GM21737 (cell line): ENCODE results near the gene FAM222A.

Experiments
- ATAC-seq: cut with Tn5 transposase; IDR thresholded peaks from one replicate; pipeline ENCODE4 v1.9.1; 2021; ENCODE audit warnings: mild to moderate bottlenecking, moderate library complexity; ENCODE audit not compliant: unreplicated experiment

The FAM222A gene

DNA sequence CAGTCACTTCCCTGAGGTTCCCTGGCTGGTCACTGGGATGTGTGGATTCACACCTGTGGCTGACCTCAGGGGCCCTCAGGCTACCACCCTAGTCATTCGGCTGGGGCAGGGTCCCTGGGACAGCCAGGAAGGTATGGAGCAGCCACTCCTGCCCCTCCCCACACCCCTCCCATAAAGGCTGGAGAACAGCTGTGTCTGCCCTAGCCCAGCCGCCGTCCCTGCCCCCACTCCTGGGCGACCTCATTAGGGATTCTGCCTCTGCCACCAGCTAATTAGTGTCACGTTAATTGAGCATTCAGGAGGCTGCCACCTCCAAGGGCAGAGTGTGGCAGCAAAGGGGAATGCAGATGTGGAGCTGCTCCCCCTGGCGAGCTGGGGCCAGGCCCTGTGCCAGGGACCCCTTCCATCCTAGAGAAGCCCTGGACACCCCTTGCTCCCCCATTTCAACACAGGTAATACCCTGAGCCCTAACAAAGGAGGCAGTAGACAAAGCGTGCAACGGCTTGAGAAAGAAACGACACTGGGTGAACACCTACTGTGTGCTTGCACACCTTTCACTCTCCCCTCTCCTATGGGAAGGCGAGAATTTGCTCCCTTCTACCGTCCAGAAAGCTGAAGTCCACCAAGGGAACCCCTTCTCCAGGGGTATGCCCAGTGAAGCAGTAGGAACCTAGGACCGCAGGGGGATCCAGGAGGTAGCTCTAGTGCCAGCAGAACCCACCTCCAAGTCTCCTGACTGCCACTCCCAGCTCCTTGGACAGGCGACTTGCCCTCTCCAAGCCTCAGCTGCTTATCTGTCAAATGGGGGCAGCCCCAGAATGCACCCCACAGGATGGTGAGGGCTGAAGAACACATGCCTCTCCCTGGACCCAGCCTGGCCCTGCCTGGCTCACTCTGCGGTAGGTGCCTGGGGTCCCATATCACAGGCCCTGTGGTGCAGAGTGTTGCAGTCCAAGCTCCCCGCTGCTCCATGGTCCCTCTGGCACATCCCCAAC, 45.1 kb downstream of the FAM222A start:
- no peak for ATAC-seq

- no peak for ATAC-seq
Observed at GRCh38 chr12:109759595-109759994, 46.0 kb downstream of the FAM222A start.

GRCh38 chr12:109760031-109760929, 46.7 kb downstream of the FAM222A start:
- no peak for ATAC-seq

- ATAC-seq, result no peak
Observed at GRCh38 chr12:109760930-109761921, 47.6 kb downstream of the FAM222A start.

- no peak for ATAC-seq
Observed at GRCh38 chr12:109762071-109762672, 48.5 kb downstream of the FAM222A start.

GRCh38 chr12:109762673-109763191, 49.1 kb downstream of the FAM222A start:
- ATAC-seq, result no peak

DNA sequence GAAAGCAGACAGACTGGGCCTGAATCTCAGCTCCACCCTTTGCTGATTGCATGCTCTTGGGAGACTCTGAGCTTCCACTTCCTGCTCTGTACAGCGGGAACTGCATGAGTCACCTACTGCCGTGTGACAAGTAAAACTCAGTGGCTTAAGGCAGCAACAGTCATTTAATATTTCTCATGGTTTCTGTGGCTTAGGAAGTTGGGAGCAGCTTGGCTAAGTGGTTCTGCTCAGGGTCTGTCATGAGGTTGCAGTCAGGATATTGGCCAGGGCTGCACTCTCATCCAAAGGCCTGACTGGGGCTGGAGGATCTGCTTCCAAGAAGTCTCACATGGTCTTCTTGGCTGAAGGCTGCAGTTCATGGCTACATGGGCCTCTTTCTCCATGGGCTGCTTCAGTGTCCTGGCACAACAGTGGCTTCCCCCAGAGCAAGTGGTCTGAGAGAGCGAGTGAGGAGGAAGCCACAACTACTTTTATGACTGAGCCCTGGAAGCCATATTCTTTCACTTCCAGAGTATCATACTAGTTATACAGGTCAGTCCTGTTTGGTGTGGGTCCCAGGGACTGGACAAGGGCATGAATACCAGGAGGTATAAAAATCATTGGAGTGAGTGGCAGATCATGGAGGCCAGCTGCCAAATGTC, 49.7 kb downstream of the FAM222A start:
- ATAC-seq, result no peak

GRCh38 chr12:109764123-109764522, 50.5 kb downstream of the FAM222A start:
- ATAC-seq, result no peak

DNA sequence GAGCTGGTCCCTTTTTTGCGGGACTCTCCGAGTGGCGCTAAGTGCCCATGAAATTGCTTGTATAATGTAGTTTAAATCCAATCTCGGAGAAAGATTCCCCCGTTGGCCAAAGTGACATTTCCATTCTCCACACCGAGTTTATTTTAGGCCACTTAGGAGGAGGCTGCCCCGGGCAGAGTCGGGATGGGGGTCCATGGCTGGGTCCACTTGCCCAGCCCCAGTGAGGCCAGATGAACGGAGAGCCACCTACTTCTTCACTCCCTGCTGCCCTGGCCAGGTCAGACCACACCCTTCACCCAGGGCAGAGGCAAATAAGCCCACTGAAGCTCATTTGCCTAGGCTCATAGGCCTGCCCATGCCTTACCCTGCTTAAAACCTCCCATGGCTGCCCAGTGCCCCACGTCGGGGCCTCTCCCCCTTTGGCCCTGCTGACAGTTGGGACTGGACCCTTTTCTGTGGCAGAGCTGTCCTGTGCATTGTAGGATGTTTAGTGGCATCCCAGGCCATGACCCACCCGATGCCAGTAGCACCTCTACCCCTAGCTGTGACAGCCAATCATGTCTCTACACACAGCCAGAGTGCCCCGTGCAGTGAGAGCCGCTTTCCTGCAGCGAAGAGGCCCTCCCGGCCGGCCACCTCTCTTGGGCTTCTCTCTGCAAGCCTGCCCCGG, 51.3 kb downstream of the FAM222A start:
- no peak for ATAC-seq

- no peak for ATAC-seq
Observed at GRCh38 chr12:109765446-109765810, 51.8 kb downstream of the FAM222A start.

GRCh38 chr12:109766251-109766778, 52.7 kb downstream of the FAM222A start:
- no peak for ATAC-seq

GRCh38 chr12:109767456-109767855, 53.8 kb downstream of the FAM222A start:
- ATAC-seq, result no peak

DNA sequence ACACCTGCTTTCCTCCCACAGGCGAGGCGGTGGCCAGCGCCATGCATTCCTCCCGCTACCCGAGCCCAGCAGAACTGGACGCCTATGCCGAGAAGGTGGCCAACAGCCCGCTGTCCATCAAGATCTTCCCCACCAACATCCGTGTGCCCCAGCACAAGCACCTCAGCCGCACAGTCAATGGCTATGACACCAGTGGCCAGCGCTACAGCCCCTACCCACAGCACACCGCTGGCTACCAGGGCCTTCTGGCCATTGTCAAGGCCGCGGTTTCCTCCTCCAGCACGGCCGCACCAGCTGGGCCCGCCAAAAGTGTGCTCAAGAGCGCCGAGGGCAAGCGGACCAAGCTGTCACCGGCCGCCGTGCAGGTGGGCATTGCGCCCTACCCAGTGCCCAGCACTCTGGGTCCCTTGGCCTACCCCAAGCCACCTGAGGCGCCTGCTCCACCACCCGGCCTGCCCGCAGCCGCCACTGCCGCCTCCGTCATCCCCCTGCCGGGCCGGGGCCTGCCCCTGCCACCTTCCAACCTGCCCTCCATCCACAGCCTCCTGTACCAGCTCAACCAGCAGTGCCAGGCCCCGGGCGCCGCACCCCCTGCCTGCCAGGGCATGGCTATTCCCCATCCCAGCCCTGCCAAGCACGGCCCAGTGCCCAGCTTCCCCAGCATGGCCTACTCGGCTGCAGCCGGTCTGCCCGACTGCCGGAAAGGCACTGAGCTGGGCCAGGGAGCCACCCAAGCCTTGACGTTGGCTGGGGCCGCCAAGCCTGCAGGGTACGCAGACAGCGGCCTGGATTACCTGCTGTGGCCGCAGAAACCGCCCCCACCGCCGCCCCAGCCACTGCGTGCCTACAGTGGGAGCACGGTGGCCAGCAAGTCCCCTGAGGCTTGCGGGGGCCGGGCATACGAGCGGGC, 54.6 kb downstream of the FAM222A start:
- ATAC-seq, result no peak

GRCh38 chr12:109768901-109769670, 55.5 kb downstream of the FAM222A start:
- no peak for ATAC-seq

DNA sequence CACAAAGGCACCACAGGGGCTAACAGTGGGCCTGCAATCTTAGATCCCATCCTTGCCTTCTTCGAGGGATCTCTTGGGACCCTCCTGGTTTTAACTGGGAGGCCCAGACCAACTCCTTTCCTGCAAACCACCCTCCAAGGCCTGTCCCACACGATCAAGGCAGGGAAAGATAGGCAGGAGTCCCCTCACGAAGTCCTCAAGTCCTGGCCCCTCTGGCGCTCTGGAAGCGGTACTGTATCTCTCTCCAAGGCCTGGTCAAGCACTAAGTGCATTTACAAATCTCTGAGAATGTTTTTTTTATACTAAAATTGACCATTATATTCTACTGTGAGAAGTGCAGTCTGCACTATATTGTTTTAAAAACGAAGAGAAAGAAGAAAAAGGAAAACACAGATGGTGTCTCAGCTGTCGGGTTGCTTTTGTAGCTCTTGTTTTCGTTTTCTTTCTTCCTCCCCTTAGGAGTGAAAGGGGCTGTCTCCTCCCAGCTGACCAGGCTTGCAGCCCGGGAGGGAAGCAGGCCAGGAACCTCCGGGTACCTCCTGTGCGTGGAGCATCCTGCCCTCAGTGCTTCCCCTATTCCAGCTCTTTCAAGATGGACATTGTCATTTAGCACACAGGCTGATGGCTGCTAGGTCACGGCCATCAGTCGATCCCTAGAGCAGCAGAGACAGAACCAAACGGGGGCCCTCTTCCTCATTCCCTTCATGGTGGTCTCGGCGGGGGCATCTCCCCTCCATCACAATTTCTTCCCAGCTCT, 56.7 kb downstream of the FAM222A start:
- ATAC-seq, result no peak
